GM12878 (cell line): ENCODE data around the gene TRIM60.

Experiments used
- CBX5 ChIP-seq: sonication (generic); IDR thresholded peaks from 2 replicates; pipeline ENCODE4 v1.6.1; 2016; ENCODE audit warnings: low read depth, moderate library complexity, mild to moderate bottlenecking, inconsistent platforms
- GABPA ChIP-seq: IDR thresholded peaks from 2 replicates; pipeline ENCODE4 v1.6.1; 2014; ENCODE audit warnings: antibody characterized with exemption, low read depth, mild to moderate bottlenecking, inconsistent platforms
- TCF3 ChIP-seq: IDR thresholded peaks from 2 replicates; pipeline ENCODE4 v1.6.1; 2012; ENCODE audit warnings: low read depth, mild to moderate bottlenecking, low read length, borderline replicate concordance; ENCODE audit not compliant: insufficient read depth

DNA sequence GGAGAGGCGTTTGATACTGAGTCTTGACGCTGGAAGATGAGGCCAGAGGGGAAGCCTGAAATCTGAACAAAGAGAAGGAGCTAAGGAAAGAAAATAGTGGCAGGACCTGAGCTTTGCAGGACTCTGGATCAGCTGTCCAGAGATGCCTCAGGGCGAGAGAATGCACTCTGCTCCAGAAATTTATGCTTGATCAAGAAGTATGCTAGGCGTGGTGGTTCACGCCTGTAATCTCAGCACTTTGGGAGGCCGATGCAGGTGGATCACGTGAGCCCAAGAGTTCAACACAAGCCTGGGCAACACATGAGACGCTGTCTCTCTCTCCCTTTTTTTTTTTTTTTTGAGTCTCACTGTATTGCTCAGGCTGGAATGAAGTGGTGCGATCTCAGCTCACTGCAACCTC, 23.8 kb downstream of the TRIM60 start:
- TF ChIP-seq CBX5 (no peak), GABPA (no peak), TCF3 (no peak)
